HepG2 (cell line): ENCODE data around the gene OR2T10. TPM values are rescaled to one million over a fixed set of nuclear protein-coding genes. Genes with fewer than 3 reads are reported as not detected.
A peak's percentile ranks its signal among the peaks of the same experiment; 100 is the strongest.

Experiments
- AGO2 ChIP-seq: fragments of 200-400 bp; formaldehyde crosslinking; optimal IDR thresholded peaks from 2 replicates; pipeline ENCODE3; 2017; ENCODE audit warnings: mild to moderate bottlenecking, low read depth, low read length, moderate library complexity
- CEBPB ChIP-seq: IDR thresholded peaks from 2 replicates; pipeline ENCODE4 v1.6.1; 2011; ENCODE audit warnings: low read depth, low read length, improper control_type of control experiment, borderline replicate concordance
- CEBPG ChIP-seq: IDR thresholded peaks from 2 replicates; pipeline ENCODE4 v1.6.1; 2016
- FOSL2 ChIP-seq: sonication (generic); formaldehyde crosslinking; IDR thresholded peaks from 2 replicates; pipeline ENCODE4 v1.4.0; 2020; ENCODE audit warnings: missing genetic modification reagents
- GATAD2A ChIP-seq: IDR thresholded peaks from 2 replicates; pipeline ENCODE4 v1.6.1; 2016
- HNRNPUL1 ChIP-seq: fragments of 200-400 bp; formaldehyde crosslinking; IDR thresholded peaks from 2 replicates; pipeline ENCODE4 v1.6.1; 2017; ENCODE audit warnings: low read depth, mild to moderate bottlenecking, low read length, moderate library complexity
- ISL2 ChIP-seq: sonication (generic); formaldehyde crosslinking; IDR thresholded peaks from 2 replicates; pipeline ENCODE4 v1.5.0; 2020; ENCODE audit warnings: missing genetic modification reagents
- MAZ ChIP-seq, 2 experiments: sonication (generic) in 1 of 2; formaldehyde crosslinking in 1 of 2; IDR thresholded peaks; 2 replicates each; pipeline versions ENCODE4 v1.5.0 to v1.6.1; 2012 to 2020; ENCODE audit warnings: low read depth in 2 of 2, mild to moderate bottlenecking in 2 of 2, borderline replicate concordance in 1 of 2, improper control_type of control experiment in 1 of 2, low read length in 1 of 2, missing genetic modification reagents in 1 of 2, moderate library complexity in 1 of 2
- MYNN ChIP-seq: sonication (generic); formaldehyde crosslinking; IDR thresholded peaks from 2 replicates; pipeline ENCODE4 v1.4.0; 2020; ENCODE audit warnings: mild to moderate bottlenecking, low read depth, missing genetic modification reagents
- NPAS2 ChIP-seq: sonication (generic); formaldehyde crosslinking; IDR thresholded peaks from 2 replicates; pipeline ENCODE4 v1.8.0; 2022; ENCODE audit warnings: mild to moderate bottlenecking, missing genetic modification reagents, borderline replicate concordance
- SMARCE1 ChIP-seq: fragments of 450-650 bp; IDR thresholded peaks from 2 replicates; pipeline ENCODE4 v1.6.1; 2017; ENCODE audit warnings: borderline replicate concordance
- ZBTB20 ChIP-seq: sonication (generic); formaldehyde crosslinking; IDR thresholded peaks from 2 replicates; pipeline ENCODE4 v1.8.1; 2023; ENCODE audit warnings: missing genetic modification reagents, low read depth, mild to moderate bottlenecking, borderline replicate concordance
- ZNF274 ChIP-seq: sonication (generic); formaldehyde crosslinking; IDR thresholded peaks from 2 replicates; pipeline ENCODE4 v1.5.1; 2020; ENCODE audit warnings: mild to moderate bottlenecking, missing genetic modification reagents
- ZNF350 ChIP-seq: sonication (generic); formaldehyde crosslinking; IDR thresholded peaks from 2 replicates; pipeline ENCODE4 v1.4.0; 2020; ENCODE audit warnings: mild to moderate bottlenecking, low read depth, missing genetic modification reagents, borderline replicate concordance
- ZNF569 ChIP-seq: sonication (generic); formaldehyde crosslinking; IDR thresholded peaks from 2 replicates; pipeline ENCODE4 v1.5.0; 2020; ENCODE audit warnings: mild to moderate bottlenecking, missing genetic modification reagents, moderate library complexity, borderline replicate concordance
- ZNF879 ChIP-seq: sonication (generic); formaldehyde crosslinking; IDR thresholded peaks from 2 replicates; pipeline ENCODE4 v1.8.1; 2023; ENCODE audit warnings: missing genetic modification reagents
- polyA plus RNA-seq, 8 experiments: library from polyadenylated mRNA; depleted of rRNA in 3 of 8; stranded (reverse) in 7 of 8; unstranded in 1 of 8; fragments of >200 nt; fragmentation: Illumina TruSeq in 4 of 8; extraction: Trizol in 4 of 8; gene quantifications; 2 replicates each; pipeline versions ENCODE4 v1.2.1 to v1.2.3, GENCODE V29; 2011 to 2016; ENCODE audit warnings: low read depth in 4 of 8, missing spikeins in 1 of 8, mixed read lengths in 1 of 8; ENCODE audit not compliant: insufficient read depth in 1 of 8
- total RNA-seq, 5 experiments: library from RNA; depleted of rRNA; stranded (reverse); fragments of >200 nt; fragmentation: Illumina TruSeq; extraction: Trizol; gene quantifications; 2 replicates each; pipeline ENCODE4 v1.2.3, GENCODE V29; 2016; ENCODE audit warnings: low read depth in 1 of 5
- TF ChIP-seq, protein P1 (sequence below): sonication (generic); formaldehyde crosslinking; IDR thresholded peaks from 2 replicates; pipeline ENCODE4 v1.8.1; 2023; ENCODE audit warnings: mild to moderate bottlenecking, missing genetic modification reagents
- TF ChIP-seq, protein P2 (sequence below): sonication (generic); formaldehyde crosslinking; IDR thresholded peaks from 2 replicates; pipeline ENCODE4 v1.8.0; 2022; ENCODE audit warnings: mild to moderate bottlenecking, missing genetic modification reagents; ENCODE audit not compliant: insufficient replicate concordance

The OR2T10 gene
- total and polyA plus RNA-seq, 2 of the 13 experiments (the other 11 are each of a cell fraction or from before 2014, with no cell fraction given): not detected

DNA sequence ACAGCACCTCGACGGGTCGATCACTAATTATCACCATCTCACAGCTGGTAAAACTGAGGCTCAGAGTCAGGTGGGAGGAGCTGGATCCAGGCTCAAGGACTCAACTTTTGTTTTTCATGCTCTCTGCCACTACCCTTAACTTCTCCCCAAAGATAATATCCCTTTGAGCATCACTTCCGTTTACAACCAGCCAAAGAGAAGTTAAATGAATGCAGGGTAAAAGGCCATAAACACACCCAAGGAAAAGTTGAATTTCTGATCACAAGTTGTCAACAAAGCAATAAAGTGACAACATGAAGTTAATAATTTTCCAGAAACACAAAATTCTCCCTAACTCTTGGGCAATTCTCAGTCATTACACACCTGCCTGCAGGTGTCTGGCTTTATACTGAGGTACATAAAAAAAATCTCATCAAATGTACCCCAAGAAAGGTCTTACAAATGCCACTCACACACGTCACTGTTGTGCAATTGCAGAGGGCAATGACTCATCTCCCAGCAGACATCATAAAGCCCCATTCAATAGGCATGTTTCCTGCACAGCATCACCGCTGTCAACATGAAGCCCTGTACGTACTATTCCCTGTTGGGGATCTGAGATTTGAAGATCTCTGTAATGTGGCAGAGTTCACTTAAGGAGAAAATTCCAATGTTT is 34.0 kb upstream of the OR2T10 start (continued):
- no peak for TF ChIP-seq ZNF879
- TF ChIP-seq, protein P1, sequence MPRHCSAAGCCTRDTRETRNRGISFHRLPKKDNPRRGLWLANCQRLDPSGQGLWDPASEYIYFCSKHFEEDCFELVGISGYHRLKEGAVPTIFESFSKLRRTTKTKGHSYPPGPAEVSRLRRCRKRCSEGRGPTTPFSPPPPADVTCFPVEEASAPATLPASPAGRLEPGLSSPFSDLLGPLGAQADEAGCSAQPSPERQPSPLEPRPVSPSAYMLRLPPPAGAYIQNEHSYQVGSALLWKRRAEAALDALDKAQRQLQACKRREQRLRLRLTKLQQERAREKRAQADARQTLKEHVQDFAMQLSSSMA (CRISPR knock-in tag): no peak
- peak; percentile 96 for TF ChIP-seq FOSL2 (CRISPR knock-in tag)
- no peak for TF ChIP-seq ZNF569 (CRISPR knock-in tag)
- TF ChIP-seq HNRNPUL1: no peak
- no peak for TF ChIP-seq MYNN
- TF ChIP-seq ZBTB20: no peak
- peak; percentile 41; the same call in 1 of the 2 replicates for TF ChIP-seq CEBPG (CRISPR knock-in tag)
- TF ChIP-seq ISL2 (CRISPR knock-in tag): no peak
- no peak for TF ChIP-seq AGO2
- TF ChIP-seq GATAD2A: 0 out of 2 replicates have a peak, but pooled peaks have one; percentile 32
- peak; percentile 86 for TF ChIP-seq CEBPB
- no peak for TF ChIP-seq SMARCE1
- TF ChIP-seq, protein P2, sequence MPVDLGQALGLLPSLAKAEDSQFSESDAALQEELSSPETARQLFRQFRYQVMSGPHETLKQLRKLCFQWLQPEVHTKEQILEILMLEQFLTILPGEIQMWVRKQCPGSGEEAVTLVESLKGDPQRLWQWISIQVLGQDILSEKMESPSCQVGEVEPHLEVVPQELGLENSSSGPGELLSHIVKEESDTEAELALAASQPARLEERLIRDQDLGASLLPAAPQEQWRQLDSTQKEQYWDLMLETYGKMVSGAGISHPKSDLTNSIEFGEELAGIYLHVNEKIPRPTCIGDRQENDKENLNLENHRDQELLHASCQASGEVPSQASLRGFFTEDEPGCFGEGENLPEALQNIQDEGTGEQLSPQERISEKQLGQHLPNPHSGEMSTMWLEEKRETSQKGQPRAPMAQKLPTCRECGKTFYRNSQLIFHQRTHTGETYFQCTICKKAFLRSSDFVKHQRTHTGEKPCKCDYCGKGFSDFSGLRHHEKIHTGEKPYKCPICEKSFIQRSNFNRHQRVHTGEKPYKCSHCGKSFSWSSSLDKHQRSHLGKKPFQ (CRISPR knock-in tag): no peak
- no peak for TF ChIP-seq ZNF350 (CRISPR knock-in tag)
- TF ChIP-seq ZNF274 (CRISPR knock-in tag): no peak
- no peak for TF ChIP-seq NPAS2 (CRISPR knock-in tag)
- no peak for TF ChIP-seq MAZ (IDR thresholded peaks at IDR 0.05; ENCODE audit: borderline replicate concordance, low read depth, low read length)
- TF ChIP-seq MAZ (CRISPR knock-in tag; IDR thresholded peaks at IDR 0.05; ENCODE audit: low read depth): no peak
